SH-SY5Y (cell line): ENCODE results near the gene MYH6.

Source experiments
- GATA2 ChIP-seq: IDR thresholded peaks from 2 replicates; pipeline ENCODE4 v1.6.1; 2011; ENCODE audit warnings: mild to moderate bottlenecking, low read depth, low read length
- GATA3 ChIP-seq: IDR thresholded peaks from 2 replicates; pipeline ENCODE4 v1.6.1; 2011; ENCODE audit warnings: low read depth, mild to moderate bottlenecking, low read length, moderate library complexity

DNA sequence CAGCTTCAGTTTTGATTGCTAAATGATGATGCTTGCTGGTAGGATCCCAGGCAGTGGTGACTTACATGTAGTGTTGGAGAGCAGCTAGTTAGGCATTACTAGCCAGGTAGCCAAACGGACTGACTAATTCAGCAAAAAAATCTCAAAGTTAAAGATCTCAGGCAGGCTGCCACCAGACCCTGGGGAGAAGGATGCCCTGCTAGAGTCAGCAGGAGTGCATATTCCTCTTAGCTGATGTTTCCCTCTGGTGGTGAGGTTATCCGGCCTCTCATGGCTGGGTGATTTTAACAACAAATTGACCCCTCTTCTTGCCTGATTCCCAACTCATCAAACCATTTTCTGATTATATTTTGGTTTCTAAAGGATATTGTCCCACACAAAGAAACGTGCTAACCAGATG, 45.9 kb downstream of the MYH6 start:
- TF ChIP-seq GATA2 (no peak), GATA3 (no peak)
